Aorta (tissue), 5 donors: ENCODE data around the gene ADGRL3. TPM values are rescaled to one million over a fixed set of nuclear protein-coding genes. Genes with fewer than 3 reads are reported as not detected.

ENCODE experiments used
- ATAC-seq: fragments of 200-7000 bp; cut with Tn5 transposase; one replicate; pipeline ENCODE4 v1.9.1; 2022; ENCODE audit warnings: moderate library complexity; ENCODE audit not compliant: low FRiP score
- DNase-seq, 2 donors: peaks; one replicate each; pipeline ENCODE4 v3.0.0-alpha.2; 2020
- H3K27ac ChIP-seq, 2 donors: one replicate each; pipeline ENCODE4 v1.5.1; 2013; ENCODE audit warnings: low read length in 2 of 2, mild to moderate bottlenecking in 2 of 2, moderate library complexity in 2 of 2, control low read depth in 1 of 2, inconsistent platforms in 1 of 2, low read depth in 1 of 2
- H3K27me3 ChIP-seq, 2 donors: one replicate each; pipeline ENCODE4 v1.6.1; 2013; ENCODE audit warnings: control low read depth in 1 of 2, low read length in 1 of 2, mild to moderate bottlenecking in 1 of 2, moderate library complexity in 1 of 2; ENCODE audit not compliant: insufficient read depth in 2 of 2, control insufficient read depth in 1 of 2
- H3K36me3 ChIP-seq, 2 donors: one replicate each; pipeline ENCODE4 v1.6.1; 2013; ENCODE audit warnings: control low read depth in 1 of 2, low read length in 1 of 2, mild to moderate bottlenecking in 1 of 2; ENCODE audit not compliant: insufficient read depth in 2 of 2, control insufficient read depth in 1 of 2
- H3K4me1 ChIP-seq, 2 donors: one replicate each; pipeline ENCODE4 v1.6.1; 2013; ENCODE audit warnings: low read length in 2 of 2, control low read depth in 1 of 2, mild to moderate bottlenecking in 1 of 2, moderate library complexity in 1 of 2; ENCODE audit not compliant: insufficient read depth in 2 of 2, control insufficient read depth in 1 of 2
- H3K4me3 ChIP-seq, 2 donors: one replicate each; pipeline ENCODE4 v1.5.1; 2013; ENCODE audit warnings: low read length in 2 of 2, control low read depth in 1 of 2, mild to moderate bottlenecking in 1 of 2
- H3K9me3 ChIP-seq: one replicate; pipeline ENCODE4 v1.6.1; 2013; ENCODE audit warnings: mild to moderate bottlenecking, low read length; ENCODE audit not compliant: control insufficient read depth
- WGBS, 2 donors: extraction: QIAGEN DNeasy Blood & Tissue Kit; methylation state at CpG; one replicate each; pipeline ENCODE4 v1.1.7; 2013; 5-methylcytosine and 5-hydroxymethylcytosine counted together
- intact Hi-C, 2 donors: fragments of 100-400 bp; cut with DNase I; formaldehyde crosslinking; loops; one replicate each; pipeline versions ENCODE4 v1.14.2 to v1.15.0; 2022
- polyA plus RNA-seq, 2 donors: library from polyadenylated mRNA; stranded (reverse); fragments of 200-250 nt; gene quantifications; one replicate each; pipeline ENCODE4 v1.2.3, GENCODE V29; 2013
- total RNA-seq, 2 donors: library from RNA; stranded (reverse); fragmentation: NEBNext Ultra II Directional; extraction: Animal tissue kit (Norgen Biotek cat#: 25700); gene quantifications; one replicate each; pipeline ENCODE4 v1.2.1, GENCODE V29; 2021
- donor health status: healthy with polysubstance abuse.
- donor health status: Bipolar disorder and iron deficiency.
- donor health status: DM: no; HTN: no; CAD: no.
- donor health status: DM: no; HTN: no; CAD: no.
- donor health status: DM: yes; HTN: yes; CAD: no.

The ADGRL3 gene
- total and polyA plus RNA-seq, 4 donors = 1.8 to 110 (median 20.7) TPM

- H3K27ac ChIP-seq = no peak overlapping the region
- H3K4me3 ChIP-seq = no peak overlapping the region
- 62 to 69% methylated on average over 4 of the region's 4 CpGs for WGBS, 2 donors
- ATAC-seq (no peak), DNase-seq (no peak)
- no peaks in the 10 kb centered on the region for H3K9me3 ChIP-seq
- H3K36me3 ChIP-seq = no peaks in the 10 kb centered on the region
- H3K27me3 ChIP-seq = no peaks in the 10 kb centered on the region
- H3K4me1 ChIP-seq = no peaks in the 10 kb centered on the region
- intact Hi-C loops = no loop called here
Observed at GRCh38 chr4:62058571-62058970, 858.4 kb downstream of the ADGRL3 start.

GRCh38 chr4:62070291-62070852, 870.2 kb downstream of the ADGRL3 start:
- intact Hi-C loops = no loop called here
- DNase-seq (no peak), ATAC-seq (no peak)
- no peaks in the 10 kb centered on the region for H3K4me1 ChIP-seq
- no peaks in the 10 kb centered on the region for H3K36me3 ChIP-seq
- WGBS, 2 donors = 93 to 95% methylated on average over 14 of the region's 14 CpGs
- H3K27me3 ChIP-seq = no peaks in the 10 kb centered on the region
- no peak overlapping the region for H3K4me3 ChIP-seq
- H3K27ac ChIP-seq = no peak overlapping the region
- no peaks in the 10 kb centered on the region for H3K9me3 ChIP-seq

GRCh38 chr4:62075089-62075488, 875.0 kb downstream of the ADGRL3 start:
- H3K4me1 ChIP-seq = no peaks in the 10 kb centered on the region
- no peaks in the 10 kb centered on the region for H3K9me3 ChIP-seq
- H3K4me3 ChIP-seq = no peak overlapping the region
- H3K36me3 ChIP-seq = no peaks in the 10 kb centered on the region
- no peaks in the 10 kb centered on the region for H3K27me3 ChIP-seq
- H3K27ac ChIP-seq = no peak overlapping the region
- DNase-seq (no peak), ATAC-seq (no peak)
- WGBS, 2 donors = 89 to 95% methylated on average over 2 of the region's 2 CpGs
- intact Hi-C loops = no loop called here

GRCh38 chr4:62075521-62075920, 875.4 kb downstream of the ADGRL3 start:
- H3K27me3 ChIP-seq = no peaks in the 10 kb centered on the region
- no peak for ATAC-seq

GRCh38 chr4:62077406-62077805, 877.3 kb downstream of the ADGRL3 start:
- ATAC-seq (no peak), DNase-seq (no peak)
- intact Hi-C loops = no loop called here
- H3K36me3 ChIP-seq = no peaks in the 10 kb centered on the region
- H3K4me3 ChIP-seq = no peak overlapping the region
- H3K27ac ChIP-seq = no peak overlapping the region
- no peaks in the 10 kb centered on the region for H3K27me3 ChIP-seq
- H3K4me1 ChIP-seq = no peaks in the 10 kb centered on the region
- H3K9me3 ChIP-seq = no peaks in the 10 kb centered on the region
- 57 to 69% methylated on average over 1 of the region's 1 CpG for WGBS, 2 donors

More at GRCh38 chr4:62075521-62075920, 875.4 kb downstream of the ADGRL3 start:
- no peaks in the 10 kb centered on the region for H3K9me3 ChIP-seq
- no peaks in the 10 kb centered on the region for H3K36me3 ChIP-seq
- DNase-seq = no peak
- no peak overlapping the region for H3K4me3 ChIP-seq
- intact Hi-C loops = no loop called here
- WGBS, 2 donors = 90 to 91% methylated on average over 3 of the region's 3 CpGs
- H3K4me1 ChIP-seq = no peaks in the 10 kb centered on the region
- no peak overlapping the region for H3K27ac ChIP-seq

GRCh38 chr4:62080431-62080830, 880.3 kb downstream of the ADGRL3 start:
- no peaks in the 10 kb centered on the region for H3K27me3 ChIP-seq
- ATAC-seq (no peak), DNase-seq (no peak)
- no peak overlapping the region for H3K27ac ChIP-seq
- no peaks in the 10 kb centered on the region for H3K36me3 ChIP-seq
- H3K4me3 ChIP-seq = no peak overlapping the region
- no peaks in the 10 kb centered on the region for H3K4me1 ChIP-seq
- intact Hi-C loops = no loop called here
- no peaks in the 10 kb centered on the region for H3K9me3 ChIP-seq
- 29 to 32% methylated on average over 1 of the region's 1 CpG for WGBS, 2 donors

GRCh38 chr4:62087706-62088105, 887.6 kb downstream of the ADGRL3 start:
- Histone ChIP-seq H3K4me3 (no peak overlapping the region), H3K27me3 (no peaks in the 10 kb centered on the region), H3K36me3 (no peaks in the 10 kb centered on the region), H3K9me3 (no peaks in the 10 kb centered on the region), H3K27ac (no peak overlapping the region), H3K4me1 (no peaks in the 10 kb centered on the region)
- ATAC-seq = no peak
- DNase-seq = no peak
- intact Hi-C loops = no loop called here

- Histone ChIP-seq H3K9me3 (no peaks in the 10 kb centered on the region), H3K27ac (no peak overlapping the region), H3K4me1 (no peaks in the 10 kb centered on the region), H3K36me3 (no peaks in the 10 kb centered on the region), H3K27me3 (no peaks in the 10 kb centered on the region), H3K4me3 (no peak overlapping the region)
- peak in 1 of 2 donors; percentile 58 for DNase-seq
- intact Hi-C loops = no loop called here
- ATAC-seq = no peak
- WGBS, 2 donors = 92 to 96% methylated on average over 4 of the region's 4 CpGs
Observed at GRCh38 chr4:62093735-62094134, 893.6 kb downstream of the ADGRL3 start.

GRCh38 chr4:62096881-62097280, 896.8 kb downstream of the ADGRL3 start:
- Histone ChIP-seq H3K4me3 (no peak overlapping the region), H3K4me1 (no peaks in the 10 kb centered on the region), H3K36me3 (no peaks in the 10 kb centered on the region), H3K27ac (no peak overlapping the region), H3K27me3 (no peaks in the 10 kb centered on the region), H3K9me3 (no peaks in the 10 kb centered on the region)
- ATAC-seq (no peak), DNase-seq (no peak)
- 76 to 77% methylated on average over 2 of the region's 2 CpGs for WGBS, 2 donors
- intact Hi-C loops = no loop called here
